GM06990 (cell line): ENCODE data around the gene PBX3.

ENCODE experiments used
- DNase-seq: peaks from one replicate; pipeline ENCODE4 v3.0.0-alpha.2; 2011; ENCODE audit not compliant: insufficient read length; ENCODE audit errors: extremely low read depth
- H3K27me3 ChIP-seq: replicated peaks from 2 replicates; pipeline ENCODE4 v1.6.0; 2011; ENCODE audit warnings: low read length; ENCODE audit not compliant: control insufficient read depth, insufficient read depth
- H3K36me3 ChIP-seq: 2 replicates; pipeline ENCODE4 v1.5.1; 2011; ENCODE audit warnings: low read length; ENCODE audit not compliant: control insufficient read depth, insufficient read depth
- H3K4me3 ChIP-seq: replicated peaks from 2 replicates; pipeline ENCODE4 v1.5.1; 2011; ENCODE audit warnings: low read depth, mild to moderate bottlenecking, control low read depth, low read length
- TF ChIP-seq, protein P1 (sequence below): IDR thresholded peaks from 2 replicates; pipeline ENCODE4 v1.5.1; 2011; ENCODE audit warnings: low read length, control low read depth, mild to moderate bottlenecking, inconsistent platforms; ENCODE audit not compliant: insufficient read depth, poor library complexity, severe bottlenecking

Gene PBX3

DNA sequence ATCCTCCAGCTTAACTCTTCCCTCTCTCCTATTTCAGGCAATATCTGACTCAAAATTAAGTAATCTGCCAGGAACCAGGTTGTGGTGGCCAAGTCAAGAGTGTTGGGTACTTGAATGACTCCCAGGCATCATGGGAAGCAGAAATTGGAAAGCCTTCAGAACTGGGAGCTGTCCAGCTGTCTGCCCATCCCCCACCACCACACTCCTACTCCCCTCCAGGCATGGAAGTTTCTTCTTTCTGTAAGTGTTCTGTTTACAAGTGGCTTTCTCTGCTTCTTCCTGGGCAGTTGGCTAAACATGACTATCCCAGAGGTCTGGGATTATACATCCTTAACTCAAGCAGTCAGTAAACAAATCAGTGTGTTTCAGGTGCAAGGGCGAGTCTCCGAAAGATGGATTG is 14.6 kb upstream of the PBX3 start:
- Histone ChIP-seq H3K27me3 (no peaks in the 10 kb centered on the region), H3K36me3 (no peaks in the 10 kb centered on the region), H3K4me3 (no peak overlapping the region)
- no peak for DNase-seq
- TF ChIP-seq, protein P1, sequence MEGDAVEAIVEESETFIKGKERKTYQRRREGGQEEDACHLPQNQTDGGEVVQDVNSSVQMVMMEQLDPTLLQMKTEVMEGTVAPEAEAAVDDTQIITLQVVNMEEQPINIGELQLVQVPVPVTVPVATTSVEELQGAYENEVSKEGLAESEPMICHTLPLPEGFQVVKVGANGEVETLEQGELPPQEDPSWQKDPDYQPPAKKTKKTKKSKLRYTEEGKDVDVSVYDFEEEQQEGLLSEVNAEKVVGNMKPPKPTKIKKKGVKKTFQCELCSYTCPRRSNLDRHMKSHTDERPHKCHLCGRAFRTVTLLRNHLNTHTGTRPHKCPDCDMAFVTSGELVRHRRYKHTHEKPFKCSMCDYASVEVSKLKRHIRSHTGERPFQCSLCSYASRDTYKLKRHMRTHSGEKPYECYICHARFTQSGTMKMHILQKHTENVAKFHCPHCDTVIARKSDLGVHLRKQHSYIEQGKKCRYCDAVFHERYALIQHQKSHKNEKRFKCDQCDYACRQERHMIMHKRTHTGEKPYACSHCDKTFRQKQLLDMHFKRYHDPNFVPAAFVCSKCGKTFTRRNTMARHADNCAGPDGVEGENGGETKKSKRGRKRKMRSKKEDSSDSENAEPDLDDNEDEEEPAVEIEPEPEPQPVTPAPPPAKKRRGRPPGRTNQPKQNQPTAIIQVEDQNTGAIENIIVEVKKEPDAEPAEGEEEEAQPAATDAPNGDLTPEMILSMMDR: no peak

DNA sequence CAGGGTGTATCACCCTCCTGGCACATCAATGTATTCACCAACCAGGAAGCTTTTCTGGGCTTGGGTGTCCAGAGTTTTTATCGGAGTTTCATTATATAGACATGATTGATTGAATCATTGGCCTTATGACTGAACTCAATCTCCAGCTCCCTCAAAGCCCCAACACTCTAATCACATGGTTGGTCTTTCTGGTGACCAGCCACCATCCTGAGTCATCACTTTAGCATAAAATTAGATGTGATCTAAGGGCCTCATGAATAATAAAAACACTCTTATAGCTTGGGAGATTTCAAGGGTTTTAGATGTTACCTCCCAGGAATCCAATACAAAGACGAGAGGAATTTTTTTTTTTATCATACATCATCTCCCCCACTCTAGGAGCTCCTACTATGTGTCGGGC is 7.7 kb upstream of the PBX3 start:
- Histone ChIP-seq H3K4me3 (no peak overlapping the region), H3K27me3 (no peaks in the 10 kb centered on the region), H3K36me3 (no peaks in the 10 kb centered on the region)
- DNase-seq: no peak
- TF ChIP-seq, protein P1: no peak

DNA sequence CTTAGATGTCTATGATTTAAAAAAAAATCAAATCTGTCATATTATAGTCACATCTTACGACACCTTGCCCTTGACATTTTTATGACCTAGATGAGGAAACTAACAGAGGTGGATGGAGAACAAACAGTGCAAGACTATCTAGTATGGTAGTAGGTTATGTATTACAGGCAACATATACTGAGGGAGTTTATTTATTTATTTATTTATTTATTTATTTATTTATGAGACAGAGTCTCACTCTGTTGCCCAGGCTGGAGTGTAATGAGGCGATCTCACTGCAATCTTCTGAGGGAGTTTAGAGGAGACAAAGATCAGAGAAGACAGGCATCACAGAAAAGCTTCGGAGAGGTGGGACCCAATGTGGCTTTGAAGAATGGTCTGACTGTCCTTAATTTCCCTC is 4.5 kb upstream of the PBX3 start:
- TF ChIP-seq, protein P1: no peak
- no peaks in the 10 kb centered on the region for H3K36me3 ChIP-seq
- H3K4me3 ChIP-seq: no peak overlapping the region
- no peak for DNase-seq
- H3K27me3 ChIP-seq: no peaks in the 10 kb centered on the region

DNA sequence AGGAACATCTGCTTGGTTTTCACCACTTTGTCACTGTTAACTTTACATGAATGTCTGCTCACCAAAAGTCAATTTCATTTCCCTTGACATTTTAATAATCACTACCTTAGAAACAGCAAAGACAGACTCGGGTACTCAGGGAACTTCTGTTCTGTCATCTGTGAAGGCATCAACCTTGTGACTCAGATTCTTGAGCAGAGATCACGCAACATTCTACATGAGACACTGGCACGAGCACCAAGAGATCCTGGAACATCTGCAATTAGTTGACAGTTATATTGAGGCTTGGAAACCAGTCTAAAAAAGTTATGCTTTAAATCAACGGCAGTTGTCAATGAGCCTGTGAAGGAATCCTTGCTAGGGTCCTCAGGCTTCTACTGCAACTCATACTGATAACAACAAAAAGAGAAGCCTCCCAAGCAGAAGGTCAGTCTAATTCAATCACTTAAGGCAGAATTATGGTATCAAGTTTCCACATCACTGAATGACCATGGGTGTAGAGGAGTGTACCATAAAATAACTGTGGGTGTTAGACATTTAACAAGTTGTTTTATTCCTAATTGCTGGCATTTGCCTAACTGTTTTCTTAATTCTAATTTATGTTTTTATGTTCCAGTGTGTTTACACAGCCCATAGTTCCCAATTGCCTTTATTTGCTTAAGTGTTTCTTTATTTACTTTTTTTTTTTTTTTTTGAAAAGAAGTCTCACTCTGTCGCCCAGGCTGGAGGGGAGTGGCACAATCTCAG is 3.3 kb upstream of the PBX3 start:
- H3K36me3 ChIP-seq: no peaks in the 10 kb centered on the region
- TF ChIP-seq, protein P1: no peak
- H3K4me3 ChIP-seq: no peak overlapping the region
- no peaks in the 10 kb centered on the region for H3K27me3 ChIP-seq
- no peak for DNase-seq

DNA sequence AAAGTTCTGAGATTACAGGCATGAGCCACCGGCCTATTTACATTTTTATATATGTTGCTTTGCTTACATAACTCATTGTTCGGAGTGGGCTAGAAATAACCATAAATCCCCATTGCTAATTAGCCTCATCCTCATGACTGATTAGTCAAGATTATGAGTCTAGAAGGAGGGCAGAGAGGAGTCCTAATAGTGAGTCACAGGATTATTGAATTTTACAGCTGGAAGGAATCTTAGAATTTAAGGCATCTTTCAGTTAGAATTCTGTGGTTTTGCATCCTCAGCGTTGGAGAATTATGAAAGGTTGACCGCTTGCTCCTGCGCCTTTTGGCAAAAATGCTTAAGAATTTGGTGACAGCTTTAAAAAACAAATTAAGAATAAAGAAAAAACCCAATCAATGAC is 2.6 kb upstream of the PBX3 start:
- Histone ChIP-seq H3K36me3 (no peaks in the 10 kb centered on the region), H3K27me3 (no peaks in the 10 kb centered on the region), H3K4me3 (no peak overlapping the region)
- DNase-seq: no peak
- TF ChIP-seq, protein P1: no peak

DNA sequence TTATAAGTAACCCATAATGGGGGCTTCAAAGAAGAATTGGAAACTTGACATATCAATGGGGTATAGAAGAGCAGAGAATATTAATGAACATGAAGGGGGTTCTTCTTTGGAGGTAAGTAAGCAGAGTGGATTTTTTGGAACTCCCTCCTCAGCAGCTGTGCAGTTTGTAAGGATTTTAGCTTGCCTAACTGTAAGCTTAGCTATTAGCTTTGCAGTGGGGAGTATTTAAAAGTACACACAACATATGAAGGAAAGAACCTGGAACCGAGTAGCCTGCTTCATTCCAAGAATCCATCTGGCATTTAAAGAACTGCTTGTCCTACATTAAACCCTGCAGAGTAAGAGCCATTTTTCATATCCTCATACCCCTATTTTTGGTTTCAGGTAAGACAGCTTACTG is 2.2 kb upstream of the PBX3 start:
- no peak for DNase-seq
- Histone ChIP-seq H3K4me3 (no peak overlapping the region), H3K27me3 (no peaks in the 10 kb centered on the region), H3K36me3 (no peaks in the 10 kb centered on the region)
- TF ChIP-seq, protein P1: no peak
